Chondrocyte (in vitro differentiated cells): ENCODE results near the gene PTBP2. TPM values are rescaled to one million over a fixed set of nuclear protein-coding genes. Genes with fewer than 3 reads are reported as not detected.
A peak's percentile ranks its signal among the peaks of the same experiment; 100 is the strongest.

ENCODE experiments used
- DNase-seq: peaks from one replicate; pipeline ENCODE4 v3.0.0; 2021; ENCODE audit warnings: mixed read lengths, low spot score
- H3K27ac Mint-ChIP-seq: one replicate; pipeline ENCODE4 v1.8.0; 2021; ENCODE audit warnings: mild to moderate bottlenecking, moderate library complexity, mixed read lengths; ENCODE audit not compliant: unreplicated experiment
- H3K27me3 Mint-ChIP-seq: 2 replicates; pipeline ENCODE4 v1.8.0; 2021; ENCODE audit warnings: low read depth, mixed read lengths
- H3K36me3 Mint-ChIP-seq: 2 replicates; pipeline ENCODE4 v1.8.0; 2021; ENCODE audit warnings: low read depth, mixed read lengths
- H3K4me1 Mint-ChIP-seq: 2 replicates; pipeline ENCODE4 v1.8.0; 2021; ENCODE audit warnings: low read depth, mild to moderate bottlenecking, mixed read lengths
- H3K4me3 Mint-ChIP-seq: one replicate; pipeline ENCODE4 v1.8.0; 2021; ENCODE audit warnings: mild to moderate bottlenecking, moderate library complexity, mixed read lengths; ENCODE audit not compliant: unreplicated experiment
- H3K9me3 Mint-ChIP-seq: 2 replicates; pipeline ENCODE4 v1.8.0; 2021; ENCODE audit warnings: low read depth, mixed read lengths
- CTCF ChIP-seq: fragments of 200-600 bp; sonication (generic); IDR thresholded peaks from 2 replicates; pipeline ENCODE4 v1.5.0; 2021; ENCODE audit warnings: antibody characterized with exemption, mild to moderate bottlenecking, moderate library complexity
- total RNA-seq: library from RNA; stranded (reverse); gene quantifications from 3 replicates; pipeline ENCODE4 v1.2.1, GENCODE V29; 2021

Gene PTBP2
- total RNA-seq, 1 donor from 2014 or later: 13.2 TPM

- TF ChIP-seq CTCF: peak; percentile 60
- Mint-ChIP-seq H3K4me1 (peaks cover 14% of the 10 kb centered on the region), H3K36me3 (no peaks in the 10 kb centered on the region), H3K27ac (no peak overlapping the region), H3K4me3 (no peak overlapping the region), H3K27me3 (no peaks in the 10 kb centered on the region), H3K9me3 (no peaks in the 10 kb centered on the region)
- no peak for DNase-seq
Observed at GRCh38 chr1:96842215-96842614, 120.6 kb downstream of the PTBP2 start.

DNA sequence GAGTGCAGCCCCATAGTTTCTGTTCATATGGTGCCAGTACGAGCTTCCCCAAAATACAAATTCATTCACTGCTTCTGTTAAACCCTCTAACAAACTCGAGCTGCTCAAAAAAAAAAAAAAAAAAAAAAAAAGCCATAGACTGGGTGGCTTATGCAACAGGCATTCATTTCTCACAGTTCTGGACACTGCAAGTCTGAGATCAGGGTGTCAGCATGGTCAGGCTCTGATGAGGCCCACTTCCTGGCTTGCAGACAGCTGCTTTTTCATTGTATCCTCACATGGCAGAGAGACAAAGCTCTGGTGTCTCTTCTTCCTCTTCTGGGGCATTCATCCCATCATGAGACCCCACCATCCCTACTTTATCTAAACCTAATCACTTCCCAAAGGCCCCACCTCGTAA, 121.6 kb downstream of the PTBP2 start:
- Mint-ChIP-seq H3K27ac (peak overlapping the region; percentile 38), H3K4me1 (peaks cover 13% of the 10 kb centered on the region), H3K4me3 (no peak overlapping the region), H3K27me3 (no peaks in the 10 kb centered on the region), H3K9me3 (no peaks in the 10 kb centered on the region), H3K36me3 (no peaks in the 10 kb centered on the region)
- DNase-seq: no peak
- TF ChIP-seq CTCF: no peak

DNA sequence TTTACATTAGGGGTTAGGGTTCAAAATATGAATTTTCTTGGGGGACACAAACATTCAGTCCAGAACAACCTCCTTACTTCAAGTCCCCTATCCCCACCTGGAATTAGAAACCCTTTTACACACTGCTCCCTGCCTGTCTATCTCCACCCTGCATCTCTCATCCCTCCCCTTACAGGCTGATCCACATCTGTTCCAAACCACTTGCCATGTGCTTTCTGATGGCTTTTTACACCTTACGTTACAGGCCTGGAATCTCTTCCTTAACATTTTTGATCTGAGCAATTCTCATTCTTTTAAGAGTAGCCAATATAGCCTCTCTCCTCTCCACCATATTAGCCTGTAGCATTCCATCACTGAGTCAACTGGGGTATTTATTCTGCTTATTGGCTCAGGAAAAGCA, 122.0 kb downstream of the PTBP2 start:
- Mint-ChIP-seq H3K27ac (peak overlapping the region; percentile 33), H3K4me3 (no peak overlapping the region), H3K36me3 (no peaks in the 10 kb centered on the region), H3K27me3 (no peaks in the 10 kb centered on the region), H3K9me3 (no peaks in the 10 kb centered on the region), H3K4me1 (peaks cover 13% of the 10 kb centered on the region)
- no peak for DNase-seq
- TF ChIP-seq CTCF: no peak

- no peak for DNase-seq
- Mint-ChIP-seq H3K27me3 (peaks cover 1% of the 10 kb centered on the region), H3K36me3 (no peaks in the 10 kb centered on the region), H3K9me3 (no peaks in the 10 kb centered on the region), H3K4me1 (peaks cover 13% of the 10 kb centered on the region), H3K27ac (no peak overlapping the region), H3K4me3 (no peak overlapping the region)
- TF ChIP-seq CTCF: peak; percentile 67
Observed at GRCh38 chr1:96845464-96845863, 123.9 kb downstream of the PTBP2 start.

- H3K27me3 Mint-ChIP-seq: no peaks in the 10 kb centered on the region
- no peak overlapping the region for H3K27ac Mint-ChIP-seq
- peaks cover 6% of the 10 kb centered on the region for H3K36me3 Mint-ChIP-seq
- no peak overlapping the region for H3K4me3 Mint-ChIP-seq
- no peak for DNase-seq
- H3K9me3 Mint-ChIP-seq: peaks cover 23% of the 10 kb centered on the region
- TF ChIP-seq CTCF: no peak
- peaks cover 10% of the 10 kb centered on the region for H3K4me1 Mint-ChIP-seq
Observed at GRCh38 chr1:96861836-96862235, 140.3 kb downstream of the PTBP2 start.
